Measurements from ENCODE around the gene SCGB3A1.

GRCh38 chr5:180632768-180633167 lies 41.5 kb upstream of the SCGB3A1 start:
- no peak for TF ChIP-seq CTCF (conservative IDR thresholded peaks at IDR 0.05; ENCODE audit: low read depth, low read length)
- TF ChIP-seq EZH2 (IDR thresholded peaks at IDR 0.05; ENCODE audit: low read length, unreplicated experiment), result no peak
